Liver (tissue), 9 donors: ENCODE results near the gene KCNS1. TPM values are rescaled to one million over a fixed set of nuclear protein-coding genes. Genes with fewer than 3 reads are reported as not detected.

Experiments
- DNase-seq: peaks from one replicate; pipeline ENCODE4 v3.0.0-alpha.2; 2017; ENCODE audit warnings: low spot score
- H3K27ac ChIP-seq, 2 donors: one replicate each; pipeline ENCODE4 v1.7.0; 2013; ENCODE audit warnings: inconsistent platforms in 2 of 2, low read length in 2 of 2, control low read depth in 1 of 2, low read depth in 1 of 2, mild to moderate bottlenecking in 1 of 2
- H3K27me3 ChIP-seq, 4 donors: one replicate each; pipeline versions ENCODE4 v1.6.1 to v1.7.0; 2013; ENCODE audit warnings: low read length in 3 of 4, inconsistent platforms in 1 of 4, mild to moderate bottlenecking in 1 of 4, moderate library complexity in 1 of 4; ENCODE audit not compliant: control insufficient read depth in 4 of 4, insufficient read depth in 4 of 4
- H3K36me3 ChIP-seq, 4 donors: one replicate each; pipeline versions ENCODE4 v1.6.1 to v1.7.0; 2013; ENCODE audit warnings: low read length in 3 of 4, mild to moderate bottlenecking in 3 of 4, low read depth in 1 of 4, moderate library complexity in 1 of 4; ENCODE audit not compliant: control insufficient read depth in 4 of 4, insufficient read depth in 3 of 4
- H3K4me1 ChIP-seq, 4 donors: one replicate each; pipeline versions ENCODE4 v1.6.1 to v1.7.0; 2013; ENCODE audit warnings: low read length in 3 of 4, mild to moderate bottlenecking in 3 of 4, moderate library complexity in 1 of 4; ENCODE audit not compliant: control insufficient read depth in 4 of 4, insufficient read depth in 4 of 4
- H3K4me3 ChIP-seq, 3 donors: one replicate each; pipeline versions ENCODE4 v1.6.1 to v1.7.0; 2013; ENCODE audit warnings: low read length in 3 of 3, control low read depth in 1 of 3, low read depth in 1 of 3, mild to moderate bottlenecking in 1 of 3
- H3K9ac ChIP-seq, 2 donors: one replicate each; pipeline ENCODE4 v1.7.0; 2013; ENCODE audit warnings: low read length in 2 of 2, mild to moderate bottlenecking in 2 of 2, moderate library complexity in 2 of 2, control low read depth in 1 of 2, low read depth in 1 of 2
- H3K9me3 ChIP-seq, 4 donors: one replicate each; pipeline versions ENCODE4 v1.6.1 to v1.7.0; 2013; ENCODE audit warnings: low read length in 3 of 4; ENCODE audit not compliant: control insufficient read depth in 4 of 4
- FOXA1 ChIP-seq: IDR thresholded peaks from 2 replicates; pipeline ENCODE4 v1.6.1; 2016; ENCODE audit warnings: antibody characterized with exemption
- FOXA2 ChIP-seq: IDR thresholded peaks from 2 replicates; pipeline ENCODE4 v1.6.1; 2016; ENCODE audit warnings: antibody characterized with exemption
- GABPA ChIP-seq, 2 donors: IDR thresholded peaks in 1 of 2; conservative IDR thresholded peaks in 1 of 2; 2 replicates each; pipeline ENCODE4 v1.6.1; 2016; ENCODE audit warnings: antibody characterized with exemption in 2 of 2, mild to moderate bottlenecking in 1 of 2, moderate library complexity in 1 of 2
- HNF4A ChIP-seq, 2 donors: conservative IDR thresholded peaks; 2 replicates each; pipeline ENCODE4 v1.6.1; 2016; ENCODE audit warnings: antibody characterized with exemption in 2 of 2, mild to moderate bottlenecking in 2 of 2
- HNF4G ChIP-seq: IDR thresholded peaks from 2 replicates; pipeline ENCODE4 v1.6.1; 2016; ENCODE audit warnings: antibody characterized with exemption
- JUND ChIP-seq, 2 donors: IDR thresholded peaks; 2 replicates each; pipeline ENCODE4 v1.6.1; 2016; ENCODE audit warnings: antibody characterized with exemption in 2 of 2
- MAX ChIP-seq: IDR thresholded peaks from 2 replicates; pipeline ENCODE4 v1.6.1; 2016; ENCODE audit warnings: antibody characterized with exemption
- NR2F2 ChIP-seq: IDR thresholded peaks from 2 replicates; pipeline ENCODE4 v1.6.1; 2016; ENCODE audit warnings: antibody characterized with exemption
- RAD21 ChIP-seq, 2 donors: IDR thresholded peaks; 2 replicates each; pipeline ENCODE4 v1.6.1; 2016; ENCODE audit warnings: antibody characterized with exemption in 2 of 2, mild to moderate bottlenecking in 2 of 2
- REST ChIP-seq: IDR thresholded peaks from 2 replicates; pipeline ENCODE4 v1.6.1; 2016; ENCODE audit warnings: antibody characterized with exemption, mild to moderate bottlenecking
- RXRA ChIP-seq, 2 donors: IDR thresholded peaks; 2 replicates each; pipeline ENCODE4 v1.6.1; 2017 to 2018; ENCODE audit warnings: antibody characterized with exemption in 2 of 2, mild to moderate bottlenecking in 1 of 2
- SP1 ChIP-seq: IDR thresholded peaks from 2 replicates; pipeline ENCODE4 v1.6.1; 2018; ENCODE audit warnings: antibody characterized with exemption, mild to moderate bottlenecking
- ZBTB33 ChIP-seq: IDR thresholded peaks from 2 replicates; pipeline ENCODE4 v1.6.1; 2016; ENCODE audit warnings: antibody characterized with exemption
- WGBS: extraction: QIAGEN DNeasy Blood & Tissue Kit; methylation state at CpG from one replicate; pipeline ENCODE4 v1.1.7; 2013; 5-methylcytosine and 5-hydroxymethylcytosine counted together
- polyA plus RNA-seq, 2 donors: library from polyadenylated mRNA; stranded (reverse) in 1 of 2; unstranded in 1 of 2; fragments of 200-250 nt in 1 of 2; fragments of >200 nt in 1 of 2; fragmentation: Nextera tagmentation in 1 of 2; extraction: Ambion mirVana in 1 of 2; gene quantifications; one replicate each; pipeline versions ENCODE4 v1.2.1 to v1.2.3, GENCODE V29; 2013 to 2015
- total RNA-seq, 2 donors: library from RNA; depleted of rRNA; stranded (reverse); fragments of >200 nt; gene quantifications; one replicate each; pipeline ENCODE4 v1.2.3, GENCODE V29; 2014
- TF ChIP-seq, protein P1 (sequence below): IDR thresholded peaks from 2 replicates; pipeline ENCODE4 v1.6.1; 2016; ENCODE audit warnings: antibody characterized with exemption
- TF ChIP-seq, protein P2 (sequence below): fragments of 150-350 bp; IDR thresholded peaks from 2 replicates; pipeline ENCODE4 v1.5.1; 2017; ENCODE audit warnings: improper control_type of control experiment, low read depth, low read length; ENCODE audit not compliant: missing input control
- donor health status: healthy.
- donor health status: healthy.
- donor health status: healthy.
- donor health status: healthy.
- donor health status: healthy.

KCNS1 gene
- total and polyA plus RNA-seq, 4 donors = 0.02 to 0.09 TPM; not detected in 2

- no peak for TF ChIP-seq REST
- no peak for TF ChIP-seq RAD21 (IDR thresholded peaks at IDR 0.05)
- no peak for TF ChIP-seq JUND (IDR thresholded peaks at IDR 0.05)
Observed at GRCh38 chr20:45111285-45111684, 10.4 kb upstream of the KCNS1 start (continued).

DNA sequence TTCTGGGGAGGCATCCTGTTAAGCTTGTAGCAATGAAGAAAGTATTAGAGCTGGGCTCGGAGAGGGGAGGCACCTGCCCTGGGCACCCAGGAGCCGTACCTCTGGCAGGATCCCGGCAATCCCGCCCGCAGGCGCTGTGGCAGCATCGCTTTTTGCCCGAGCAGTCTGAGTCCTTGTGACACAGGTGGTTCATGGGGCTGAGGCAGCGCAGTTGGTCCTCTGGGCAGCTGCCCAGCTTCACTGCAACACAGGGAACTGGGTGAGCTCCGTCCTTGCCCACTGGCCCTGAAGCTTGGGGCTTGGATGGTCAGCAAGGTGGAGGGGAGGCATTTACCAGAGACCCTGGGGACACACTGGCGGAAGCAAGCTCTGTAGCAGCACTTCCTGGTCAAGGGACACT, 9.4 kb upstream of the KCNS1 start:
- no peaks in the 10 kb centered on the region for H3K9me3 ChIP-seq
- no peak for DNase-seq
- peaks cover 0 to 3% (median 0%) of the 10 kb centered on the region in 4 donors for H3K27me3 ChIP-seq
- H3K4me1 ChIP-seq = no peaks in the 10 kb centered on the region
- WGBS = 92% methylated on average over 11 of the region's 11 CpGs
- no peak overlapping the region for H3K27ac ChIP-seq
- no peaks in the 10 kb centered on the region for H3K36me3 ChIP-seq
- TF ChIP-seq MAX (no peak), HNF4A (conservative IDR thresholded peaks at IDR 0.05) (no peak), REST (no peak), JUND (IDR thresholded peaks at IDR 0.05) (no peak), FOXA2 (no peak)
- H3K4me3 ChIP-seq = no peak overlapping the region
- H3K9ac ChIP-seq = no peak overlapping the region

GRCh38 chr20:45109634-45110033, 8.7 kb upstream of the KCNS1 start:
- DNase-seq = no peak
- Histone ChIP-seq H3K9ac (no peak overlapping the region), H3K4me1 (no peaks in the 10 kb centered on the region), H3K27me3 (peaks cover 0 to 3% (median 0%) of the 10 kb centered on the region in 4 donors), H3K4me3 (no peak overlapping the region), H3K27ac (no peak overlapping the region), H3K9me3 (no peaks in the 10 kb centered on the region), H3K36me3 (no peaks in the 10 kb centered on the region)
- WGBS = 74% methylated on average over 8 of the region's 8 CpGs
- no peak for TF ChIP-seq FOXA1
- TF ChIP-seq ZBTB33 = no peak
- no peak for TF ChIP-seq SP1
- no peak for TF ChIP-seq GABPA (IDR thresholded peaks at IDR 0.05 in 1 of 2, conservative IDR thresholded peaks at IDR 0.05 in 1 of 2)
- no peak for TF ChIP-seq MAX
- no peak for TF ChIP-seq HNF4G
- TF ChIP-seq JUND (IDR thresholded peaks at IDR 0.05) = no peak
- TF ChIP-seq, protein P1, sequence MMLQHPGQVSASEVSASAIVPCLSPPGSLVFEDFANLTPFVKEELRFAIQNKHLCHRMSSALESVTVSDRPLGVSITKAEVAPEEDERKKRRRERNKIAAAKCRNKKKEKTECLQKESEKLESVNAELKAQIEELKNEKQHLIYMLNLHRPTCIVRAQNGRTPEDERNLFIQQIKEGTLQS = no peak
- TF ChIP-seq RXRA (IDR thresholded peaks at IDR 0.05) = no peak
- TF ChIP-seq RAD21 (IDR thresholded peaks at IDR 0.05) = no peak
- no peak for TF ChIP-seq NR2F2
- TF ChIP-seq, protein P2, sequence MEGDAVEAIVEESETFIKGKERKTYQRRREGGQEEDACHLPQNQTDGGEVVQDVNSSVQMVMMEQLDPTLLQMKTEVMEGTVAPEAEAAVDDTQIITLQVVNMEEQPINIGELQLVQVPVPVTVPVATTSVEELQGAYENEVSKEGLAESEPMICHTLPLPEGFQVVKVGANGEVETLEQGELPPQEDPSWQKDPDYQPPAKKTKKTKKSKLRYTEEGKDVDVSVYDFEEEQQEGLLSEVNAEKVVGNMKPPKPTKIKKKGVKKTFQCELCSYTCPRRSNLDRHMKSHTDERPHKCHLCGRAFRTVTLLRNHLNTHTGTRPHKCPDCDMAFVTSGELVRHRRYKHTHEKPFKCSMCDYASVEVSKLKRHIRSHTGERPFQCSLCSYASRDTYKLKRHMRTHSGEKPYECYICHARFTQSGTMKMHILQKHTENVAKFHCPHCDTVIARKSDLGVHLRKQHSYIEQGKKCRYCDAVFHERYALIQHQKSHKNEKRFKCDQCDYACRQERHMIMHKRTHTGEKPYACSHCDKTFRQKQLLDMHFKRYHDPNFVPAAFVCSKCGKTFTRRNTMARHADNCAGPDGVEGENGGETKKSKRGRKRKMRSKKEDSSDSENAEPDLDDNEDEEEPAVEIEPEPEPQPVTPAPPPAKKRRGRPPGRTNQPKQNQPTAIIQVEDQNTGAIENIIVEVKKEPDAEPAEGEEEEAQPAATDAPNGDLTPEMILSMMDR = no peak
